CD4-positive, alpha-beta memory T cell (primary cell): ENCODE results near the gene ACYP1. TPM values are rescaled to one million over a fixed set of nuclear protein-coding genes. Genes with fewer than 3 reads are reported as not detected.

Experiments used
- CTCF ChIA-PET: fragments of 350-600 bp; sonication (Branson Sonifier 250); formaldehyde crosslinking; loops from one replicate; lab custom pipeline; 2021; ENCODE audit warnings: inconsistent platforms; ENCODE audit not compliant: partially characterized antibody; lab: Charles Lee
- POLR2A ChIA-PET: fragments of 350-600 bp; sonication (Branson Sonifier 250); formaldehyde crosslinking; loops from one replicate; lab custom pipeline; 2021; ENCODE audit not compliant: partially characterized antibody; lab: Charles Lee
- DNase-seq, 5 donors: peaks; one replicate each; pipeline versions ENCODE4 v3.0.0 to v3.0.0-alpha.2; 2020 to 2022; ENCODE audit warnings: mixed read lengths in 1 of 5
- H3K27ac ChIP-seq: one replicate; pipeline ENCODE4 v1.7.0; 2013; ENCODE audit warnings: low read depth, low read length
- H3K27me3 ChIP-seq: 2 replicates; pipeline ENCODE4 v1.7.0; 2013; ENCODE audit warnings: mild to moderate bottlenecking, low read length, moderate library complexity; ENCODE audit not compliant: insufficient read depth
- H3K36me3 ChIP-seq: 2 replicates; pipeline ENCODE4 v1.7.0; 2013; ENCODE audit warnings: mild to moderate bottlenecking, low read length, moderate library complexity; ENCODE audit not compliant: insufficient read depth
- H3K4me1 ChIP-seq: 2 replicates; pipeline ENCODE4 v1.7.0; 2013; ENCODE audit warnings: mild to moderate bottlenecking, low read length, moderate library complexity; ENCODE audit not compliant: insufficient read depth
- H3K4me3 ChIP-seq, 2 donors: one replicate each; pipeline ENCODE4 v1.7.0; 2013; ENCODE audit warnings: low read length in 2 of 2, mild to moderate bottlenecking in 1 of 2
- H3K9me3 ChIP-seq, 2 donors: one replicate each; pipeline ENCODE4 v1.7.0; 2013; ENCODE audit warnings: low read length in 2 of 2, control low read depth in 1 of 2; ENCODE audit not compliant: control insufficient read depth in 1 of 2
- H3K27ac Mint-ChIP-seq, 7 donors: one replicate each; pipeline ENCODE4 v1.8.0; 2020 to 2021; ENCODE audit warnings: mixed read lengths in 7 of 7, mild to moderate bottlenecking in 6 of 7, inconsistent platforms in 3 of 7, moderate library complexity in 3 of 7
- H3K27me3 Mint-ChIP-seq, 2 donors: one replicate each; pipeline ENCODE4 v1.8.0; 2020 to 2021; ENCODE audit warnings: mixed read lengths in 2 of 2
- H3K36me3 Mint-ChIP-seq, 2 donors: one replicate each; pipeline ENCODE4 v1.8.0; 2020 to 2021; ENCODE audit warnings: mixed read lengths in 2 of 2, inconsistent platforms in 1 of 2, mild to moderate bottlenecking in 1 of 2
- H3K4me1 Mint-ChIP-seq, 4 donors: one replicate each; pipeline ENCODE4 v1.8.0; 2020 to 2021; ENCODE audit warnings: mixed read lengths in 4 of 4, mild to moderate bottlenecking in 1 of 4
- H3K4me3 Mint-ChIP-seq, 8 donors: one replicate each; pipeline ENCODE4 v1.8.0; 2020 to 2021; ENCODE audit warnings: mixed read lengths in 8 of 8, mild to moderate bottlenecking in 7 of 8, moderate library complexity in 6 of 8, inconsistent platforms in 3 of 8
- H3K9me3 Mint-ChIP-seq, 8 donors: one replicate each; pipeline ENCODE4 v1.8.0; 2020 to 2021; ENCODE audit warnings: mixed read lengths in 8 of 8, mild to moderate bottlenecking in 5 of 8, inconsistent platforms in 3 of 8, moderate library complexity in 1 of 8
- intact Hi-C: fragments of 100-400 bp; cut with micrococcal nuclease; formaldehyde crosslinking; loops from one replicate; pipeline ENCODE4 v1.15.1; 2023
- polyA plus RNA-seq, 2 donors: library from polyadenylated mRNA; unstranded; fragments of 300-500 nt; fragmentation: Illumina TruSeq; gene quantifications; one replicate each; pipeline ENCODE4 v1.2.3, GENCODE V29; 2021
- total RNA-seq, 2 experiments: library from RNA; stranded (reverse); gene quantifications; one replicate each; pipeline ENCODE4 v1.2.3, GENCODE V29; 2021

The ACYP1 gene
- total and polyA plus RNA-seq, 4 experiments from 2014 or later: 16.0 to 46.6 (median 29.6) TPM

DNA sequence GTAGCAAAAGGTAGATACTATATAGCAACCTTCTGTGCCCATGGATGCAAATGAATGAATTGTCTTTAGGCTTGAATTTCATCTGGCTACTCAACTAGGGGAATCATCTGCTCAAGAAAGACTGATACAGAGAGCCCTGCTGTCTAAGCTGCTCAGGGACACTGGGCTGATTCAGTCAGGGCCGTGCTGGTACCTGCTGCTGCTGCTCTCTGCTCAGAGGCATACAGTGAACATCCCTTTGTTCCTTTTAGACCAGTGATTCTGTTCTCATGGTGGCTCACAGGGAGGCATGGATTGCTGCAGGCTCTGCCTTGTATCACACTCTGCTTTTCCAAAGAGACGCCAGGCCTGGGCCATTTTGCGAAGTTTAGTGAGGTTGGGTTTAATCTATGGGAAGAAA, 47.0 kb downstream of the ACYP1 start:
- intact Hi-C loops: no loop called here
- POLR2A ChIA-PET: no interaction called here
- H3K27me3 Mint-ChIP-seq: no peaks in the 10 kb centered on the region
- H3K27ac Mint-ChIP-seq: peak overlapping the region in 3 of 7 donors; percentile 12 to 79 (median 19)
- H3K36me3 Mint-ChIP-seq: peaks cover 39 to 70% of the 10 kb centered on the region in 2 donors
- Histone ChIP-seq H3K4me3 (no peak overlapping the region), H3K4me1 (no peaks in the 10 kb centered on the region), H3K27ac (no peak overlapping the region), H3K27me3 (no peaks in the 10 kb centered on the region), H3K9me3 (no peaks in the 10 kb centered on the region), H3K36me3 (peaks cover 48% of the 10 kb centered on the region)
- no peak for DNase-seq
- H3K9me3 Mint-ChIP-seq: no peaks in the 10 kb centered on the region
- peaks cover under 1 to 4% (median 2%) of the 10 kb centered on the region in 4 donors for H3K4me1 Mint-ChIP-seq
- CTCF ChIA-PET: no interaction called here
- H3K4me3 Mint-ChIP-seq: no peak overlapping the region

DNA sequence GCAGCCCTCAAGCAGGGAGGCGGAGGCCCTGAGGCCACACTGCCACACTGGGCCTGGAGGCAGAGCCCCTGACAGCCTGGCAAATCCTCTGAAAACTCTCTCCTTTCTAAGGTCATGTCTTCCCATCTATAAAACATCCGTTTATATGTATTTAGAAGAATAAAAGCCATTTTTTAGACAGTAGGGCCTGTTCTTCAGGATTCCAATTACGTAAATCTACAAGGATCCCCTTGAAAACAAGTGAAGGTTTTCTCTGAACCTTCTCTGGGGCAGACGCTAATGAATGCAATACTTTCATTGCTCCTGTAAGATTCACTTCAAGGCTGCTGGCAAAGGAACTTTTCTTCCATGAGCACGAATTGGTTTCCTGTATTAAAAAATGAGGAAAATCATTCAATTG, 48.3 kb downstream of the ACYP1 start:
- Mint-ChIP-seq H3K27ac (peak overlapping the region in 1 of 7 donors; percentile 62), H3K4me3 (no peak overlapping the region), H3K36me3 (peaks cover 35 to 67% of the 10 kb centered on the region in 2 donors), H3K9me3 (no peaks in the 10 kb centered on the region), H3K27me3 (no peaks in the 10 kb centered on the region), H3K4me1 (peaks cover 7 to 14% (median 11%) of the 10 kb centered on the region in 4 donors)
- ChIA-PET POLR2A (no interaction called here), CTCF (interaction anchor here (1.1 kb wide), 1 partner anchor 19 kb away, joined by 3 read pairs; no protein-coding TSS in a partner anchor)
- Histone ChIP-seq H3K4me1 (no peaks in the 10 kb centered on the region), H3K4me3 (no peak overlapping the region), H3K36me3 (peaks cover 48% of the 10 kb centered on the region), H3K27ac (no peak overlapping the region), H3K9me3 (no peaks in the 10 kb centered on the region), H3K27me3 (no peaks in the 10 kb centered on the region)
- intact Hi-C loops: no loop called here
- DNase-seq: no peak

DNA sequence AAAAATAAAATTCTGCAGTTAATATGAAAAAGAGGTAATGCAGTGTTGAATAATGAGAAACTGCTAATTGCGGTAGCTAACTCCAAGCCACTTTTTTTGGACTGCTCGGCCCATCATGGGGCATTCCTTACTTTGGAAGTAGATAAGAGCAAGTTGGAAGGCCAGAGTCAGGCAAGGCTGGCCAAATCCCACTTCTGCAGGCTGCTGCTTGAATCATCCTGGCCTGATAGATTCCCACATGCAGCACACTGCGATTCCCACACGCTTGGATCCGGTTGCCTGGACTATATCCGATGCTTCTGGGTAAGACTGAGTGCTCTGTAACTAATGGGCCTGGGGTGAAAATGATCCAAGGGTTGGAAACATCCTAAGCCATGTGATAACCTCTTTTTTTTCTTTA, 50.5 kb downstream of the ACYP1 start:
- DNase-seq: no peak
- Mint-ChIP-seq H3K4me3 (no peak overlapping the region), H3K36me3 (peaks cover 38 to 70% of the 10 kb centered on the region in 2 donors), H3K27ac (peak overlapping the region in 5 of 7 donors; percentile 13 to 79 (median 19)), H3K4me1 (peaks cover 10 to 18% (median 14%) of the 10 kb centered on the region in 4 donors), H3K27me3 (no peaks in the 10 kb centered on the region), H3K9me3 (no peaks in the 10 kb centered on the region)
- ChIA-PET POLR2A (interaction anchor here (1.1 to 2.3 kb wide), 2 partner anchors 10 to 114 kb away, joined by 3 to 10 read pairs; partner anchors contain the start of genes EIF2B2 and NEK9), CTCF (interaction anchor here (0.7 kb wide), 1 partner anchor 75 kb away, joined by 3 read pairs; no protein-coding TSS in a partner anchor)
- H3K4me3 ChIP-seq: no peak overlapping the region
- no peaks in the 10 kb centered on the region for H3K4me1 ChIP-seq
- no peaks in the 10 kb centered on the region for H3K9me3 ChIP-seq
- intact Hi-C loops: no loop called here
- H3K27ac ChIP-seq: no peak overlapping the region
- peaks cover 63% of the 10 kb centered on the region for H3K36me3 ChIP-seq
- H3K27me3 ChIP-seq: no peaks in the 10 kb centered on the region

DNA sequence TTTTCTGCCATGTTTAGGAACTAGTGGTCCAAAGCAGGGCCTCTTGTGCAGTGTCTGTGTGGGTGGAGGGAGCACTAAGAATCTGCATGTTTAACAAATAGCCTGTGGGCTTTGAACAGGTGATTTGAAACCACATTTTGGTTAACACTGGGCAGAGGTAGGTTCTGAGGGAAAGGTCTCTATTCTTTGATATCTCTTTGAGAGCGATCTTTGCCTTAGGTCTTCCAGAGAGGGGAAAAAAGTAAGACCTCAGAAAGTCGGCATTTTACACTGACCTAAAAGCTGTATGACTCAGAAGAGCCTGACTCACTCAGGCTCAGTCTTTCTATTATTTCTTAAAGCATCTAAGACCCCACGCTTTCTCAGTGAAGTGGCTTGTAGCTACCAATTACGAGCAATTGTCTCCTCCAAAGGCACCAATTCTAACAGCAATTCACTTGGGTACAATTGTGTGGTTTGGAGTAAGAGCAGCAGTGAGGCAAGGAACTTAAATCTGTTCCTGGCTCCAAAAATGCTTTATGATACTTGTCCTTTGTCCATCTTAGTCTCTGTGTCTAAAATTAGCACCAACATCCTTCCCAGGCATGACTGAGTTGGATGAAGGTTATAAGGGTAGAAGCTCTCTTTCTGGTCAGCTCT, 52.3 kb downstream of the ACYP1 start:
- Histone ChIP-seq H3K27ac (no peak overlapping the region), H3K9me3 (no peaks in the 10 kb centered on the region), H3K27me3 (no peaks in the 10 kb centered on the region), H3K4me3 (no peak overlapping the region), H3K4me1 (no peaks in the 10 kb centered on the region), H3K36me3 (peaks cover 73% of the 10 kb centered on the region)
- Mint-ChIP-seq H3K4me1 (peaks cover 13 to 27% (median 17%) of the 10 kb centered on the region in 4 donors), H3K4me3 (peak overlapping the region in 1 of 8 donors; percentile 17), H3K27ac (peak overlapping the region; percentile 62 to 92 (median 74)), H3K9me3 (no peaks in the 10 kb centered on the region), H3K27me3 (no peaks in the 10 kb centered on the region), H3K36me3 (peaks cover 48 to 76% of the 10 kb centered on the region in 2 donors)
- no peak for DNase-seq
- intact Hi-C loops: no loop called here
- ChIA-PET CTCF (interaction anchor here (1.1 kb wide), 1 partner anchor 8 kb away, joined by 3 read pairs; the partner anchor contains the start of gene EIF2B2), POLR2A (interaction anchor here (0.6 to 1.1 kb wide), 2 partner anchors 9 to 491 kb away, joined by 3 to 5 read pairs; partner anchors contain the start of gene EIF2B2)

DNA sequence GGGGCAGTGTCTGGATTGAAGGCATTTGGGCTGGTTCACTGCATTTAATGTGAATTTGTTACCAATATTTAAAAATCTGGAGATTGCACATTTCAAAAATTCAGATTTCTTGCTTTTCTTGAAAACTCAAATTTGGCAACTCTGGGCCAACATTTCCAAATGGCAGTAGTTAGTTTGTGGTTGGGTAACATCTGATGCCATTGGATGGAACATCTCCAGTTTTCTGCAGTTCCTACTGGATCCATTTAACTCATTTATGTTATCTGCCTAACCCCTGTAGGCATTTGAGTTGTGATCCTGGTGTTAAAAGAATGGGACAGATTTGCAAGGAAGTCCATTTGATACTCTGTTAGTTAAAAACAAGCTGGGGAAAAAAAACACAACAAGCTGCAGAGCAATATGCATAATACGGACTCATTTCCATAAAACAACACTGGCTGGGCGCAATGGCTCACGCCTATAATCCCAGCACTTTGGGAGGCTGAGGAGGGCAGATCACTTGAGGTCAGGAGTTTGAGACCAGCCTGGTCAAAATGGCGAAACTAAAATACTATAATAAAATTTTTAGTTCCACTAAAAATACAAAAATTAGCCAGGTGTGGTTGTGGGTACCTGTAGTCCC, 53.2 kb downstream of the ACYP1 start:
- H3K27me3 Mint-ChIP-seq: no peaks in the 10 kb centered on the region
- Histone ChIP-seq H3K36me3 (peaks cover 73% of the 10 kb centered on the region), H3K4me1 (no peaks in the 10 kb centered on the region), H3K27me3 (no peaks in the 10 kb centered on the region), H3K4me3 (no peak overlapping the region), H3K9me3 (no peaks in the 10 kb centered on the region), H3K27ac (no peak overlapping the region)
- H3K4me1 Mint-ChIP-seq: peaks cover 16 to 32% (median 22%) of the 10 kb centered on the region in 4 donors
- peak overlapping the region in 5 of 7 donors; percentile 16 to 91 (median 64) for H3K27ac Mint-ChIP-seq
- H3K9me3 Mint-ChIP-seq: no peaks in the 10 kb centered on the region
- H3K36me3 Mint-ChIP-seq: peaks cover 50 to 75% of the 10 kb centered on the region in 2 donors
- intact Hi-C loops: no loop called here
- ChIA-PET POLR2A (interaction anchor here (0.6 kb wide), 1 partner anchor 492 kb away, joined by 3 read pairs; no protein-coding TSS in a partner anchor), CTCF (no interaction called here)
- DNase-seq: no peak
- H3K4me3 Mint-ChIP-seq: no peak overlapping the region

DNA sequence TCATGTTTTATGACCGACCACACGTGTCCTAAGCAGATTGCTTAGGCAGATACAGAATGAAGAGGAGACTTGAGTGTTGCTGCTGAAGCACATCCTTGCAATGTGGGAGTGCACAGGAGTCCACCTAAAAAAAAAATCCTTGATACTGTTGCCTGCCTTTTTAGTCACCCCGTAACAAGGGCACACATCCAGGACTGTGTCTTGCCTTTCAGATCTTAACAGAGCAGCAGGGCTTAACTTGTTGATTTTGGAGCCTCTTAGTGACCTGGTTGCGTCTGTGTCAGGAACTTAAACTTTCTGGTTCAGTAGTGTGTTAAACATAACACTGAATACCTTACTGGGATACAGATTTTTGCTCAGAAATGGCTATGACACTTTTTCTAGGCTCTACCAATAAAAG, 54.6 kb downstream of the ACYP1 start:
- DNase-seq: no peak
- H3K9me3 ChIP-seq: no peaks in the 10 kb centered on the region
- peaks cover 59 to 80% of the 10 kb centered on the region in 2 donors for H3K36me3 Mint-ChIP-seq
- CTCF ChIA-PET: no interaction called here
- H3K27ac ChIP-seq: no peak overlapping the region
- H3K4me3 Mint-ChIP-seq: no peak overlapping the region
- no peaks in the 10 kb centered on the region for H3K27me3 ChIP-seq
- peaks cover 22 to 46% (median 34%) of the 10 kb centered on the region in 4 donors for H3K4me1 Mint-ChIP-seq
- POLR2A ChIA-PET: no interaction called here
- peaks cover 61% of the 10 kb centered on the region for H3K36me3 ChIP-seq
- peak overlapping the region in 3 of 7 donors; percentile 9 to 48 (median 38) for H3K27ac Mint-ChIP-seq
- intact Hi-C loops: no loop called here
- H3K9me3 Mint-ChIP-seq: no peaks in the 10 kb centered on the region
- H3K27me3 Mint-ChIP-seq: no peaks in the 10 kb centered on the region
- H3K4me1 ChIP-seq: peaks cover 7% of the 10 kb centered on the region
- H3K4me3 ChIP-seq: no peak overlapping the region

DNA sequence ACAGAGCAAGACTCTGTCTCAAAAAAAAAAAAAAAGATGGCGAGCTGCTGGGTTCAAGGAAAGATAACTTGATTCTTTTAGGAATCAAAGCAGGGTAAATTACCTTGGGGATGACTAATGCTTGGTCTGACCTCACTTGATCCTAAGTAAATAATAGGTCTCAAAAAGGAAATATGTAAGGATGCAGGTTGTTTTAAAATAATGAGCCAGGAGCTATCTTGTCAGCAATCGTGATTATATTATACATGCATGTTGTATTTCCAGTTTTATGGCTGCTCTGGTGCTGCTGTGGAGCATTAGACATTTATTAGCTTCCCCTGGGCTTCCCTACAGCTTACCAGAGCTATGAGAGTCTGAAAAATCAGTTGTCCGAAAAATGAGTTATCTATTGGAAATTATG, 58.5 kb downstream of the ACYP1 start:
- Mint-ChIP-seq H3K4me1 (peaks cover 33 to 54% (median 43%) of the 10 kb centered on the region in 4 donors), H3K4me3 (peak overlapping the region in 2 of 8 donors; percentile 9 to 46), H3K27me3 (no peaks in the 10 kb centered on the region), H3K27ac (peak overlapping the region in 5 of 7 donors; percentile 21 to 96 (median 61)), H3K9me3 (no peaks in the 10 kb centered on the region), H3K36me3 (peaks cover 57 to 75% of the 10 kb centered on the region in 2 donors)
- Histone ChIP-seq H3K27me3 (no peaks in the 10 kb centered on the region), H3K27ac (no peak overlapping the region), H3K4me1 (peaks cover 25% of the 10 kb centered on the region), H3K9me3 (no peaks in the 10 kb centered on the region), H3K4me3 (no peak overlapping the region), H3K36me3 (peaks cover 47% of the 10 kb centered on the region)
- no peak for DNase-seq
- intact Hi-C loops: no loop called here
- ChIA-PET CTCF (interaction anchor here (1.3 kb wide), 1 partner anchor 18 kb away, joined by 4 read pairs; no protein-coding TSS in a partner anchor), POLR2A (interaction anchor here (0.7 kb wide), 1 partner anchor 59 kb away, joined by 3 read pairs; the partner anchor contains the start of gene ACYP1)
